Body of pancreas (tissue), 4 donors: ENCODE data around the gene PSMD3. TPM values are rescaled to one million over a fixed set of nuclear protein-coding genes. Genes with fewer than 3 reads are reported as not detected.
A peak's percentile ranks its signal among the peaks of the same experiment; 100 is the strongest.

Source experiments
- ATAC-seq: fragments of 150-250 bp; one replicate; pipeline ENCODE4 v1.9.1; 2016
- DNase-seq, 4 donors: peaks; one replicate each; pipeline ENCODE4 v3.0.0-alpha.2; 2019
- H3K27ac ChIP-seq, 4 donors: fragments of 200-600 bp; sonication (generic); 1 replicate in 3 of 4; 2 replicates in 1 of 4; pipeline versions ENCODE4 v1.5.1 to v1.6.1; 2016 to 2019; ENCODE audit warnings: mild to moderate bottlenecking in 1 of 4, mixed read lengths in 1 of 4, moderate library complexity in 1 of 4
- H3K27me3 ChIP-seq, 2 donors: fragments of 200-600 bp; sonication (generic); one replicate each; pipeline ENCODE4 v1.6.0; 2016; ENCODE audit warnings: mild to moderate bottlenecking in 1 of 2
- H3K36me3 ChIP-seq, 2 donors: fragments of 200-600 bp; sonication (generic); replicated peaks in 1 of 2; 2 replicates each; pipeline ENCODE4 v1.5.1; 2016; ENCODE audit warnings: low read depth in 2 of 2; ENCODE audit not compliant: insufficient read depth in 1 of 2
- H3K4me1 ChIP-seq: fragments of 200-600 bp; sonication (generic); one replicate; pipeline ENCODE4 v1.6.0; 2016
- H3K4me3 ChIP-seq, 2 donors: fragments of 200-600 bp; sonication (generic); 1 replicate in 1 of 2; 2 replicates in 1 of 2; pipeline ENCODE4 v1.5.1; 2016 to 2019
- H3K9me3 ChIP-seq, 3 donors: fragments of 200-600 bp; sonication (generic); 1 replicate in 2 of 3; 2 replicates in 1 of 3; pipeline ENCODE4 v1.5.1; 2016
- POLR2A ChIP-seq, 3 donors: fragments of 450-650 bp; IDR thresholded peaks; one replicate each; pipeline ENCODE4 v1.6.1; 2016; ENCODE audit warnings: antibody characterized with exemption in 3 of 3, mild to moderate bottlenecking in 2 of 3
- WGBS, 2 donors: methylation state at CpG; one replicate each; pipeline ENCODE4 v1.1.5; 2017; 5-methylcytosine and 5-hydroxymethylcytosine counted together
- intact Hi-C: fragments of 100-400 bp; cut with DNase I; formaldehyde crosslinking; loops from one replicate; pipeline ENCODE4 v1.15.1; 2023
- microRNA-seq, 2 donors: library from miRNA; unstranded; fragments of <30 nt; microRNA quantifications; one replicate each; pipeline ENCODE4, GENCODE V29; 2016; ENCODE audit warnings: borderline number of aligned reads in 2 of 2, borderline replicate concordance in 2 of 2
- small RNA-seq: library from RNA; depleted of rRNA; stranded (forward); fragments of <200 nt; gene quantifications from one replicate; pipeline ENCODE3, GENCODE V24; 2016
- total RNA-seq, 2 donors: library from RNA; depleted of rRNA; stranded (reverse); fragments of >200 nt; gene quantifications; one replicate each; pipeline ENCODE4 v1.1.0, GENCODE V29; 2016
- TF ChIP-seq, protein P1 (sequence below), 7 experiments: fragments of 450-650 bp in 4 of 7; fragments of 200-600 bp in 3 of 7; sonication (generic) in 3 of 7; IDR thresholded peaks; one replicate each; pipeline ENCODE4 v1.5.1; 2016 to 2019; ENCODE audit warnings: antibody characterized with exemption in 7 of 7

Gene PSMD3
- total RNA-seq, 2 donors from 2014 or later, result 39.6 to 40.2 TPM

GRCh38 chr17:40041196-40041595 is 60.6 kb downstream of the PSMD3 start:
- TF ChIP-seq, protein P1, sequence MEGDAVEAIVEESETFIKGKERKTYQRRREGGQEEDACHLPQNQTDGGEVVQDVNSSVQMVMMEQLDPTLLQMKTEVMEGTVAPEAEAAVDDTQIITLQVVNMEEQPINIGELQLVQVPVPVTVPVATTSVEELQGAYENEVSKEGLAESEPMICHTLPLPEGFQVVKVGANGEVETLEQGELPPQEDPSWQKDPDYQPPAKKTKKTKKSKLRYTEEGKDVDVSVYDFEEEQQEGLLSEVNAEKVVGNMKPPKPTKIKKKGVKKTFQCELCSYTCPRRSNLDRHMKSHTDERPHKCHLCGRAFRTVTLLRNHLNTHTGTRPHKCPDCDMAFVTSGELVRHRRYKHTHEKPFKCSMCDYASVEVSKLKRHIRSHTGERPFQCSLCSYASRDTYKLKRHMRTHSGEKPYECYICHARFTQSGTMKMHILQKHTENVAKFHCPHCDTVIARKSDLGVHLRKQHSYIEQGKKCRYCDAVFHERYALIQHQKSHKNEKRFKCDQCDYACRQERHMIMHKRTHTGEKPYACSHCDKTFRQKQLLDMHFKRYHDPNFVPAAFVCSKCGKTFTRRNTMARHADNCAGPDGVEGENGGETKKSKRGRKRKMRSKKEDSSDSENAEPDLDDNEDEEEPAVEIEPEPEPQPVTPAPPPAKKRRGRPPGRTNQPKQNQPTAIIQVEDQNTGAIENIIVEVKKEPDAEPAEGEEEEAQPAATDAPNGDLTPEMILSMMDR (IDR thresholded peaks at IDR 0.05), result no peak
- no peak for TF ChIP-seq POLR2A (IDR thresholded peaks at IDR 0.05)
- Histone ChIP-seq H3K4me1 (peaks cover 13% of the 10 kb centered on the region), H3K27ac (no peak overlapping the region), H3K27me3 (no peaks in the 10 kb centered on the region), H3K4me3 (no peak overlapping the region), H3K36me3 (no peaks in the 10 kb centered on the region), H3K9me3 (no peaks in the 10 kb centered on the region)
- intact Hi-C loops, result no loop called here
- no peak for DNase-seq
- no peak for ATAC-seq
- 92 to 98% methylated on average over 2 of the region's 2 CpGs for WGBS, 2 donors

Small RNAs within 50 kb of the gene (microRNA-seq; reads per million reads assigned to microRNA genes)
- gene MIR6884, result 0 reads per million in 2 donors

Small RNAs within 50 kb of the gene (small RNA-seq; reads per million reads assigned to genes)
- gene SNORD124, result 1,760 reads per million, percentile 99 among the genes with 10 or more reads in this experiment

Other genes with a start within 250 kb of the PSMD3 start
- gene GRB7, start 242.9 kb upstream of the PSMD3 start, total RNA-seq, result 10 to 100 TPM; 25.4 to 39.9 TPM
- under 1 TPM; 0.78 to 0.99 TPM for gene IKZF3, start 116.5 kb upstream of the PSMD3 start, total RNA-seq
- not detected for gene ZPBP2, start 112.6 kb upstream of the PSMD3 start, total RNA-seq
- 10 to 100 TPM; 16.3 to 18.5 TPM for gene GSDMB, start 62.2 kb upstream of the PSMD3 start, total RNA-seq
- 10 to 100 TPM; 65.6 to 91.0 TPM for gene ORMDL3, start 53.2 kb upstream of the PSMD3 start, total RNA-seq
- gene LRRC3C, start 53.1 kb upstream of the PSMD3 start, total RNA-seq, result not detected
- 1 to 10 TPM in 1 of 2 donors, not detected in 1; 3.4 TPM for gene GSDMA, start 17.8 kb upstream of the PSMD3 start, total RNA-seq
- gene CSF3, start 34.6 kb downstream of the PSMD3 start, total RNA-seq, result 1 to 10 TPM in 1 of 2 donors, under 1 TPM in 1; 0.78 to 1.6 TPM
- gene MED24, start 73.6 kb downstream of the PSMD3 start, total RNA-seq, result 10 to 100 TPM; 34.9 to 38.7 TPM
- 10 to 100 TPM; 37.9 to 61.6 TPM for gene THRA, start 82.2 kb downstream of the PSMD3 start, total RNA-seq
- 1 to 10 TPM; 2.3 to 5.9 TPM for gene NR1D1, start 119.8 kb downstream of the PSMD3 start, total RNA-seq
- 100 to 1,000 TPM in 1 of 2 donors, 10 to 100 TPM in 1; 75.5 to 157 TPM for gene MSL1, start 141.2 kb downstream of the PSMD3 start, total RNA-seq
- 10 to 100 TPM; 51.7 to 59.4 TPM for gene CASC3, start 159.7 kb downstream of the PSMD3 start, total RNA-seq
- gene RAPGEFL1, start 196.7 kb downstream of the PSMD3 start, total RNA-seq, result 1 to 10 TPM; 7.0 to 7.3 TPM
- 1 to 10 TPM; 4.9 to 7.5 TPM for gene WIPF2, start 238.5 kb downstream of the PSMD3 start, total RNA-seq